HCT116 (cell line): ENCODE measurements around the gene CCRL2. TPM values are rescaled to one million over a fixed set of nuclear protein-coding genes. Genes with fewer than 3 reads are reported as not detected.
"Not testable (repeated sequence)": the region's sequence is repeated elsewhere in the genome, so short reads cannot be mapped to it uniquely, and the experiment has no call there.

Experiments used
- ATAC-seq: fragments of 200-7000 bp; cut with Tn5 transposase; 2 replicates; pipeline ENCODE4 v1.9.1; 2020; ENCODE audit warnings: mild to moderate bottlenecking, moderate library complexity
- BruUV-seq: library from RNA; stranded (reverse); fragments of 400-500 nt; replicated peaks from 2 replicates; lab custom pipeline; 2021; lab: Mats Ljungman, UMichigan
- CTCF ChIA-PET: fragments of 300-600 bp; sonication (Branson Sonifier 250); formaldehyde crosslinking; loops from one replicate; lab custom pipeline; 2021; ENCODE audit warnings: antibody characterized with exemption; lab: Charles Lee
- POLR2A ChIA-PET: fragments of 300-600, 350-600 bp; sonication (Branson Sonifier 250); formaldehyde crosslinking; loops from one replicate; lab custom pipeline; 2021; ENCODE audit warnings: antibody characterized with exemption; lab: Charles Lee
- RAD21 ChIA-PET, 2 experiments: fragments of 300-600 bp; sonication (Branson Sonifier 250); formaldehyde crosslinking; loops; one replicate each; lab custom pipeline; 2023; ENCODE audit warnings: low total read pairs in 2 of 2; ENCODE audit not compliant: uncharacterized antibody in 2 of 2, unreplicated experiment in 2 of 2, low non-redundant PET in 1 of 2; lab: Charles Lee
- DNase-seq: peaks from one replicate; pipeline ENCODE4 v3.0.0-alpha.2; 2010; ENCODE audit warnings: low read depth, low spot score
- H2AFZ ChIP-seq: fragments of 200-600 bp; shearing (Covaris generic), sonication (generic); 2 replicates; pipeline ENCODE4 v1.6.1; 2017; ENCODE audit warnings: low read depth, mixed run types, mixed read lengths, antibody characterized with exemption, low read length; ENCODE audit not compliant: poor library complexity, severe bottlenecking
- H3K27ac ChIP-seq: 2 replicates; pipeline ENCODE4 v1.5.1; 2012; ENCODE audit warnings: low read depth, low read length
- H3K27me3 ChIP-seq: fragments of 200-600 bp; sonication (generic); 2 replicates; pipeline ENCODE4 v1.6.1; 2016; ENCODE audit warnings: mixed run types, low read length, mixed read lengths; ENCODE audit not compliant: insufficient read depth
- H3K36me3 ChIP-seq, 2 experiments: fragments of 200-500 bp in 1 of 2; fragments of 200-600 bp in 1 of 2; sonication (Bioruptor generic) in 1 of 2; sonication (generic) in 1 of 2; 2 replicates each; pipeline versions ENCODE4 v1.5.1 to v1.6.1; 2014 to 2016; ENCODE audit warnings: low read length in 2 of 2, inconsistent platforms in 1 of 2, mixed read lengths in 1 of 2, mixed run types in 1 of 2; ENCODE audit not compliant: insufficient read depth in 2 of 2, control insufficient read depth in 1 of 2
- H3K4me1 ChIP-seq, 2 experiments: fragments of 200-600 bp in 1 of 2; sonication (generic) in 1 of 2; 2 replicates each; pipeline versions ENCODE4 v1.5.1 to v1.6.1; 2012 to 2017; ENCODE audit warnings: low read length in 2 of 2, inconsistent platforms in 1 of 2, mild to moderate bottlenecking in 1 of 2, mixed read lengths in 1 of 2, mixed run types in 1 of 2, moderate library complexity in 1 of 2; ENCODE audit not compliant: insufficient read depth in 2 of 2, control insufficient read depth in 1 of 2
- H3K4me2 ChIP-seq: fragments of 200-600 bp; sonication (generic); 2 replicates; pipeline ENCODE4 v1.6.1; 2017; ENCODE audit warnings: mixed run types, low read length, mixed read lengths
- H3K4me3 ChIP-seq, 2 experiments: fragments of 200-600 bp in 1 of 2; sonication (generic) in 1 of 2; replicated peaks in 1 of 2; 2 replicates each; pipeline ENCODE4 v1.5.1; 2011 to 2016; ENCODE audit warnings: low read length in 2 of 2, control low read depth in 1 of 2, low read depth in 1 of 2, mild to moderate bottlenecking in 1 of 2, mixed read lengths in 1 of 2, mixed run types in 1 of 2
- H3K79me2 ChIP-seq: fragments of 200-600 bp; sonication (generic); 2 replicates; pipeline ENCODE4 v1.6.1; 2017; ENCODE audit warnings: mild to moderate bottlenecking, mixed run types, low read length, moderate library complexity, mixed read lengths; ENCODE audit not compliant: insufficient read depth
- H3K9ac ChIP-seq: fragments of 200-600 bp; sonication (generic); 2 replicates; pipeline ENCODE4 v1.6.1; 2016; ENCODE audit warnings: low read length, mixed read lengths
- H3K9me2 ChIP-seq: fragments of 200-600 bp; sonication (generic), shearing (Covaris generic); 2 replicates; pipeline ENCODE4 v1.6.1; 2017; ENCODE audit warnings: mixed run types, mild to moderate bottlenecking, moderate library complexity; ENCODE audit not compliant: insufficient read depth
- H3K9me3 ChIP-seq, 2 experiments: fragments of 200-500 bp in 1 of 2; fragments of 200-600 bp in 1 of 2; sonication (Bioruptor generic) in 1 of 2; sonication (generic) in 1 of 2; 2 replicates each; pipeline ENCODE4 v1.6.1; 2014 to 2017; ENCODE audit warnings: low read length in 2 of 2, mixed read lengths in 2 of 2, inconsistent platforms in 1 of 2, low read depth in 1 of 2, mild to moderate bottlenecking in 1 of 2, mixed run types in 1 of 2, moderate library complexity in 1 of 2; ENCODE audit not compliant: control insufficient read depth in 1 of 2, insufficient read depth in 1 of 2
- H4K20me1 ChIP-seq: fragments of 200-600 bp; sonication (generic), shearing (Covaris generic); 2 replicates; pipeline ENCODE4 v1.6.1; 2017; ENCODE audit warnings: mixed run types, mild to moderate bottlenecking, moderate library complexity; ENCODE audit not compliant: insufficient read depth
- ATF3 ChIP-seq: IDR thresholded peaks from 2 replicates; pipeline ENCODE4 v1.6.1; 2012
- CBX3 ChIP-seq: IDR thresholded peaks from 2 replicates; pipeline ENCODE4 v1.6.1; 2012; ENCODE audit warnings: low read depth
- CEBPB ChIP-seq: IDR thresholded peaks from 2 replicates; pipeline ENCODE4 v1.6.1; 2012; ENCODE audit warnings: low read depth
- CTCF ChIP-seq, 3 experiments: fragments of 200-600 bp in 1 of 3; sonication (generic) in 1 of 3; IDR thresholded peaks in 2 of 3; conservative IDR thresholded peaks in 1 of 3; 2 replicates each; pipeline ENCODE4 v1.5.1; 2012 to 2017; ENCODE audit warnings: low read depth in 2 of 3, low read length in 2 of 3, antibody characterized with exemption in 1 of 3, borderline replicate concordance in 1 of 3, control low read depth in 1 of 3, mild to moderate bottlenecking in 1 of 3, mixed read lengths in 1 of 3, mixed run types in 1 of 3, moderate library complexity in 1 of 3; ENCODE audit not compliant: insufficient read depth in 1 of 3
- ELF1 ChIP-seq: IDR thresholded peaks from 2 replicates; pipeline ENCODE4 v1.6.1; 2012; ENCODE audit warnings: low read depth, borderline replicate concordance
- EZH2 ChIP-seq: fragments of 200-600 bp; sonication (generic); IDR thresholded peaks from 2 replicates; pipeline ENCODE4 v1.6.1; 2017; ENCODE audit warnings: antibody characterized with exemption, mixed run types
- EZH2phosphoT487 ChIP-seq: fragments of 200-600 bp; IDR thresholded peaks from 2 replicates; pipeline ENCODE4 v1.6.1; 2018; ENCODE audit warnings: antibody characterized with exemption, borderline replicate concordance
- FOSL1 ChIP-seq: IDR thresholded peaks from 2 replicates; pipeline ENCODE4 v1.6.1; 2012; ENCODE audit warnings: low read depth
- MAX ChIP-seq: IDR thresholded peaks from 2 replicates; pipeline ENCODE4 v1.6.1; 2012
- POLR2A ChIP-seq: IDR thresholded peaks from 2 replicates; pipeline ENCODE4 v1.7.0; 2011; ENCODE audit warnings: borderline replicate concordance; ENCODE audit not compliant: insufficient read depth, insufficient read length; ENCODE audit errors: extremely low read depth
- RAD21 ChIP-seq: IDR thresholded peaks from 2 replicates; pipeline ENCODE4 v1.6.1; 2012; ENCODE audit warnings: low read depth, mild to moderate bottlenecking
- SIN3A ChIP-seq: IDR thresholded peaks from 2 replicates; pipeline ENCODE4 v1.6.1; 2012; ENCODE audit warnings: low read depth
- SRF ChIP-seq: IDR thresholded peaks from 2 replicates; pipeline ENCODE4 v1.6.1; 2012; ENCODE audit warnings: low read depth
- YY1 ChIP-seq: IDR thresholded peaks from 2 replicates; pipeline ENCODE4 v1.6.1; 2011; ENCODE audit warnings: low read length, low read depth, moderate library complexity, mild to moderate bottlenecking; ENCODE audit not compliant: insufficient replicate concordance; ENCODE audit errors: extremely low read depth
- ZBTB33 ChIP-seq: IDR thresholded peaks from 2 replicates; pipeline ENCODE4 v1.6.1; 2011; ENCODE audit warnings: mild to moderate bottlenecking, low read length, moderate library complexity; ENCODE audit not compliant: insufficient replicate concordance; ENCODE audit errors: extremely low read depth
- ZFX ChIP-seq: fragments of 450-650 bp; IDR thresholded peaks from 2 replicates; pipeline ENCODE4 v1.6.1; 2017
- ZNF274 ChIP-seq: fragments of 200-500 bp; sonication (Bioruptor generic); IDR thresholded peaks from 2 replicates; pipeline ENCODE4 v1.6.1; 2014; ENCODE audit warnings: mild to moderate bottlenecking, low read depth, low read length, inconsistent platforms
- intact Hi-C: fragments of 100-400 bp; cut with micrococcal nuclease; formaldehyde crosslinking; loops from 2 replicates; pipeline ENCODE4 v1.10.0; 2022
- total RNA-seq: library from RNA; stranded (reverse); gene quantifications from one replicate; pipeline ENCODE4 v1.2.1, GENCODE V29; 2021; ENCODE audit not compliant: unreplicated experiment

CCRL2 gene
- total RNA-seq, 1 experiment from 2014 or later = not detected

GRCh38 chr3:46389306-46389705, 17.8 kb upstream of the CCRL2 start:
- no peaks in the 10 kb centered on the region for H3K9me3 ChIP-seq
- intact Hi-C loops = no loop called here
- no peak overlapping the region for H2AFZ ChIP-seq
- RAD21 ChIA-PET = no interaction called here
- CTCF ChIA-PET = no interaction called here
- H3K79me2 ChIP-seq = no peaks in the 10 kb centered on the region
- H4K20me1 ChIP-seq = no peaks in the 10 kb centered on the region
- no peak for ATAC-seq
- POLR2A ChIA-PET = no interaction called here
- TF ChIP-seq CTCF (IDR thresholded peaks at IDR 0.05 in 2 of 3, conservative IDR thresholded peaks at IDR 0.05 in 1 of 3; ENCODE audit: borderline replicate concordance in 1 of 3, insufficient read depth in 1 of 3, low read depth in 2 of 3, low read length in 2 of 3) (no peak), POLR2A (no peak), YY1 (no peak), FOSL1 (no peak), EZH2 (no peak), ELF1 (no peak), SRF (no peak), SIN3A (no peak), ZNF274 (no peak), EZH2phosphoT487 (no peak), ZFX (no peak), CBX3 (no peak), ATF3 (no peak), MAX (no peak), ZBTB33 (no peak), RAD21 (no peak), CEBPB (no peak)
- H3K4me2 ChIP-seq = no peak overlapping the region
- peaks cover 0 to 7% of the 10 kb centered on the region in 2 experiments; a peak in 2 of 4 replicates for H3K4me1 ChIP-seq
- H3K4me3 ChIP-seq = no peak overlapping the region
- DNase-seq = no peak
- no peak overlapping the region for H3K27ac ChIP-seq
- BruUV-seq = no TSS peak
- no peak overlapping the region for H3K9ac ChIP-seq
- H3K27me3 ChIP-seq = no peaks in the 10 kb centered on the region
- no peaks in the 10 kb centered on the region for H3K36me3 ChIP-seq
- no peaks in the 10 kb centered on the region for H3K9me2 ChIP-seq

- H3K27ac ChIP-seq, H3K9ac ChIP-seq, POLR2A ChIA-PET, RAD21 ChIA-PET, H3K36me3 ChIP-seq, BruUV-seq, CTCF ChIA-PET, H3K9me3 ChIP-seq, H3K9me2 ChIP-seq, H3K4me2 ChIP-seq, H3K4me1 ChIP-seq, H3K27me3 ChIP-seq, DNase-seq, H3K79me2 ChIP-seq, H4K20me1 ChIP-seq, intact Hi-C loops, ATAC-seq, H3K4me3 ChIP-seq, H2AFZ ChIP-seq: not testable (repeated sequence)
Observed at GRCh38 chr3:46391526-46391925, 15.5 kb upstream of the CCRL2 start.
